GM21723 (cell line): ENCODE measurements around the gene PRRG1.
"Not testable (repeated sequence)": the region's sequence is repeated elsewhere in the genome, so short reads cannot be mapped to it uniquely, and the experiment has no call there.

Source experiments
- ATAC-seq: cut with Tn5 transposase; IDR thresholded peaks from one replicate; pipeline ENCODE4 v1.9.1; 2021; ENCODE audit warnings: mild to moderate bottlenecking, moderate library complexity; ENCODE audit not compliant: unreplicated experiment

Gene PRRG1

GRCh38 chrX:37468124-37468739, 119.1 kb downstream of the PRRG1 start:
- no peak for ATAC-seq

GRCh38 chrX:37470711-37471110, 121.5 kb downstream of the PRRG1 start:
- ATAC-seq, result no peak

- ATAC-seq, result no peak
These were observed 123.7 kb downstream of the PRRG1 start for GRCh38 chrX:37472836-37473235.

GRCh38 chrX:37474478-37474877, 125.3 kb downstream of the PRRG1 start:
- no peak for ATAC-seq

GRCh38 chrX:37476571-37477170, 127.5 kb downstream of the PRRG1 start:
- no peak for ATAC-seq

GRCh38 chrX:37484335-37484734, 135.2 kb downstream of the PRRG1 start:
- not testable (repeated sequence) for ATAC-seq

- ATAC-seq, result no peak
These were observed 136.3 kb downstream of the PRRG1 start for GRCh38 chrX:37485429-37485828.

- ATAC-seq, result no peak
These were observed 138.1 kb downstream of the PRRG1 start for GRCh38 chrX:37487271-37487670.

GRCh38 chrX:37488323-37488722, 139.2 kb downstream of the PRRG1 start:
- no peak for ATAC-seq

GRCh38 chrX:37491686-37492085, 142.5 kb downstream of the PRRG1 start:
- ATAC-seq, result no peak

GRCh38 chrX:37495760-37496159, 146.6 kb downstream of the PRRG1 start:
- not testable (repeated sequence) for ATAC-seq

GRCh38 chrX:37497126-37497525, 148.0 kb downstream of the PRRG1 start:
- not testable (repeated sequence) for ATAC-seq

- ATAC-seq, result not testable (repeated sequence)
These were observed 149.2 kb downstream of the PRRG1 start for GRCh38 chrX:37498323-37498722.

GRCh38 chrX:37499649-37500048, 150.5 kb downstream of the PRRG1 start:
- ATAC-seq, result not testable (repeated sequence)

GRCh38 chrX:37504991-37505390, 155.8 kb downstream of the PRRG1 start:
- no peak for ATAC-seq
